Dedifferentiated amniotic fluid mesenchymal stem cell (primary cell): ENCODE results near the gene HDAC2.

Experiments used
- DNase-seq: peaks from one replicate; pipeline ENCODE4 v3.0.0-alpha.2; 2016; ENCODE audit errors: extremely low spot score

HDAC2 gene

GRCh38 chr6:113909224-113909856, 61.6 kb downstream of the HDAC2 start:
- DNase-seq, result peak; percentile 90

- DNase-seq, result no peak
Observed at GRCh38 chr6:113908801-113909200, 62.1 kb downstream of the HDAC2 start.

GRCh38 chr6:113907102-113907815, 63.7 kb downstream of the HDAC2 start:
- no peak for DNase-seq

- DNase-seq, result no peak
Observed at GRCh38 chr6:113903666-113904330, 67.2 kb downstream of the HDAC2 start.

- DNase-seq, result peak; percentile 45
Observed at GRCh38 chr6:113901482-113901881, 69.5 kb downstream of the HDAC2 start.

- DNase-seq, result no peak
Observed at GRCh38 chr6:113894712-113895674, 76.0 kb downstream of the HDAC2 start.

GRCh38 chr6:113893866-113894265, 77.1 kb downstream of the HDAC2 start:
- DNase-seq, result peak; percentile 36

- DNase-seq, result no peak
Observed at GRCh38 chr6:113893451-113893850, 77.5 kb downstream of the HDAC2 start.

- DNase-seq, result no peak
Observed at GRCh38 chr6:113888956-113889630, 81.9 kb downstream of the HDAC2 start.

- DNase-seq, result no peak
Observed at GRCh38 chr6:113888493-113888892, 82.5 kb downstream of the HDAC2 start.

- DNase-seq, result no peak
Observed at GRCh38 chr6:113886512-113886911, 84.4 kb downstream of the HDAC2 start.

GRCh38 chr6:113884011-113884410, 86.9 kb downstream of the HDAC2 start:
- no peak for DNase-seq
